Measurements from ENCODE around the gene GPD1L.
A peak's percentile ranks its signal among the peaks of the same experiment; 100 is the strongest.
"Not testable (repeated sequence)": the region's sequence is repeated elsewhere in the genome, so short reads cannot be mapped to it uniquely, and the experiment has no call there.

Gene GPD1L

DNA sequence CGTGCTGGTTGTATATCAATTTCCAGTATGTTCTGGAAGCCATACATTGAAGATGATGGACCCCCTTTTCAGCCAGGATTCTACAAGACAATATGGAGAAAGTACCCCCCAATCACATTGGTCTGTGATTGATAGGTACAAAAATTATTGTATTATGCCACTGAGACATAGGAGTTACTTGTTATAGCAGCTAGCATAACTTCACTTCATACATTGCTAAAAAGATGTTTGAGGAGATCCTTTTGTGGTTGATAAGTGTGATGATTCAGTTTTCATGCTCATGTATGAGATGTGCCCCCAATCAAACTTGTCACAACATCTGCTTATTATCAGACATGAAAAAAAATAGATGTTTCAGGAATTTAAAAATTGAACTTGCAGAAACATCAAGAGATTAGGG is 66.0 kb downstream of the GPD1L start:
- TF ChIP-seq POLR2A (IDR thresholded peaks at IDR 0.05; ENCODE audit: low read length) (no peak), GATA1 (IDR thresholded peaks at IDR 0.05; ENCODE audit: low read depth, low read length) (no peak)
- no peak for DNase-seq

DNA sequence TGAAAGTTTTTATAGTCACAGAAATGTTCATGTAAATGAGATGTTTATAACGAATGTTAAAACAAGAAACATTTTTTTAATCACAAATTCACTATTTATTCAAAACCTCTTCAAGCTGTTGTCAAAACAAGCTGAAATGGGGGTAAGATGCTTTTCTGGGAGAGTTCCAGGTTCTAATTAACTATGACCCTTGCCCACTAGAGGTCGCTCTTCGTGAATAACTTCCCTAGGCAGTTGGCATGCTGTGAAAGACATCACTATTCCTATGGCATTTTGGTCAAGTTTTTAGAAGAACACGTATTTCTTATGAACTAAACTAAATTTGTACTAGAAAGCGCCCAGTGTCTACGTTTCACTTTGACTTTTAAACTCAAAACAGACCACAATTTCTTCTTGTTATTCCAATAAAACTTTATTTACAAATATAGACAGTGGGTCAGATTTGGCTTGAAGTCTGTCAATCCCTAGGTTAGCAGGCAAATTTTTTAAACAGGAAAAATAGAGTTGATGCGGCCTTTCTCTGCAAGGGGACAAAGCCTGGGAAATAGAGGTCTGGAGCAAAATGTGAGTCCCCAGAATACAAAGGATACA is 69.3 kb downstream of the GPD1L start:
- peak; percentile 78 to 86 for DNase-seq
- TF ChIP-seq POLR2A (IDR thresholded peaks at IDR 0.05; ENCODE audit: low read length) (no peak), GATA1 (IDR thresholded peaks at IDR 0.05; ENCODE audit: low read depth, low read length) (no peak)

DNA sequence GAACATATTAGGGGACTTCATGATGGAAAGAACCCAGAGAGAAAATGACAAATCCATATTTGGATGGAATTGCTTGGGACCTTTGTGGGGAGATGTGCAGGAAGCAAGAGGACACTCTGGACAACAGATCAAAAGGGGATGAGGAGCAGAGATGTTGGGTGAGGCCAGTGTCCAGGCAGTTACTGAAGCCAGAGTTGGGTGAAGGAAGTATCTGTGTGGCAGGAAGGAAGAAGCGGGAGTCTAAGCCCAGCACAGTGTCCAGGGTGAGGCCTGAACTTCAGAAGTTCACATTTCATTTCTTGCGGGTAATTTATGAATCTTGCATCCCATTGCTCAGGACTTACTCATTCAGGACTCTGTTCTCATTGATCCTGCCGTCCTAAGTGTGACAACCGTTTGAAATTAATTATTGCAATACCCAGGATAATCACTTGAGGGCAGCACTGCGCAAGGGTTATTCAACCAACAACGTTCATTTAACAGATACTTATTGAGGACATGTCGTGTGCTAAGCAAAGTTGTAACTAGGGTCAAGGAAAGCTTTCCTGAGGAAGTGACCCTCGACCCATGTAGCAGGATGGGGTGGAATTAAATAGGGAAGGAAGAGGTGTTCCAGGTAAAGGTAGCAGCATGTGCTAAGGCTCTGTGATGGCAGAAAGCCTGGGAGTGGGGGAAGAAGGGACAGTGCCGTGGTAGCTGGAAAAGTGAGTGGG is 70.7 kb downstream of the GPD1L start:
- DNase-seq = peak; percentile 69 to 79
- TF ChIP-seq POLR2A (IDR thresholded peaks at IDR 0.05; ENCODE audit: low read length) = no peak
- no peak for TF ChIP-seq GATA1 (IDR thresholded peaks at IDR 0.05; ENCODE audit: low read depth, low read length)

DNA sequence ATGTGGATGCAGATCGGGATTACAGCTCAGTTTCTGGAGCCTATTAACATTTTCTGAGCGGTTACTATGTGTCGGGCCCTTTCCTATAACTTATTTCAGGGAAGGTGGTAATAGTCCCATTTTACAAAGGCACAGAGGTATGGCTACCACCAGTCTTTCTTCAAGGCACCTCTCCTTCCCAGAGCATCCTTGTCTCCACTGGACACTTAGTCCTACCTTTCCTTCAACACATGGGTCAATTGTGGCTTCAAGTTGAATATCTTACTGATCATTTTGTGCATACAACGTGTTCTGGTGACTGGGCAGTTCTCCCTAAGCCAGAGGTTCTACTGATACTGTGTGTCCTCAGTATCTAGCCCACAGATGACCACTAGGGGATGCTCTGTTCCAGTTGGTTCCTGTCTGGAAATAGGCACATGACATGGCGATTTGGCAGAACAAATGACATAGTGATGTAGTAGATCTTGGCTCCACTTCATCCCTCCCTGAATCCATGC is 71.3 kb downstream of the GPD1L start:
- TF ChIP-seq POLR2A (IDR thresholded peaks at IDR 0.05; ENCODE audit: low read length) (no peak), GATA1 (IDR thresholded peaks at IDR 0.05; ENCODE audit: low read depth, low read length) (no peak)
- peak; percentile 84 to 85 for DNase-seq

DNA sequence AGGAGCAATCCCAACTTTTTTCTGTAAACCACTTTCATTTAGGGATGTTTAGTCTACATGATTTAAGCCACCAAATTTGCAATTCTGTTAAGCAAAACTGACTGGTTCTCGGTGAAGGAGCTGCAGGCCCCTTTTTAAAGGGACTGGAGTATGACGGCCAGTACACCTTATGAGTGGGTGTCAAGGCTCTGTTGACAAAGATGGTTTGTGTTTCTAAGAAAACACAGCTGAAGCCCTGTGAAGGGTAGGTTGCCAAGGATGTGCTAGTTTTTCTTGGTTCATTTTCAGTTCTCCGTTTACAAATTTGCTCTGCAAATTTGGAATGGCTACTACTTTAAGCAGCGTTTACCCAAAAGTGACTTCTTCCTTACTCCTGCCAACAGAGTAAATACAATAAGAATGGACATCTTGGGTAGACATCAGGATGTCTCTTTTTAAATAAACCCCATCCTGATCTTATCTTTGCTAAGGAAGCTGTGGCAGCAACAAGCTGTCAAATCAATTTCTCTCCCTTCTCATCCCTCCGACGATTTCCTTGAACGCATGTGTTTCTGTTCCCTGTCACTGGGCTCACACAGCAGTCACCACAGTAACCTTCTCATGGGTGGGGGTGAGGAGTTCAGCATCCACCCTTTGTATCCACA is 73.8 kb downstream of the GPD1L start:
- no peak for TF ChIP-seq GATA1 (IDR thresholded peaks at IDR 0.05; ENCODE audit: low read depth, low read length)
- no peak for DNase-seq

DNA sequence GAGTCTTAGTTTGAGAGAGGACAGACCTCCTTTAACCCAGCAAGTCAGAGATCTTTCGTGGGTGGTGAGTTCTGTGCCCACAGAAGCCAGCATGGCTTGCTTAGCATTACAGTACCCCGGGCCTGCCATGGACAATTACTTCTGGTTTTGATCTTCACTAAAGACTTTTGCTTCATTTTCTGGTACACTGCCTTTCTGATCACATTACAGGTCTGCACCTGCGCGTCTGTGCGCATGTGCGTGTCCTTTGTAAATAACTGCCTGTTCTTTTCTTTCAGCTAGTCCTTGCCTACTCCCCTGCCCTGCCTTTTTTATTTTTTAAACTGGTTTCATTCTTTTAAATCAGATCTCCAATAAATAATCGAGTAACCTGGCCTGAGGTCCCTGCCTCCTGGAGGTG is 74.9 kb downstream of the GPD1L start:
- TF ChIP-seq POLR2A (IDR thresholded peaks at IDR 0.05; ENCODE audit: low read length) = no peak
- TF ChIP-seq GATA1 (IDR thresholded peaks at IDR 0.05; ENCODE audit: low read depth, low read length) = no peak
- DNase-seq = no peak

DNA sequence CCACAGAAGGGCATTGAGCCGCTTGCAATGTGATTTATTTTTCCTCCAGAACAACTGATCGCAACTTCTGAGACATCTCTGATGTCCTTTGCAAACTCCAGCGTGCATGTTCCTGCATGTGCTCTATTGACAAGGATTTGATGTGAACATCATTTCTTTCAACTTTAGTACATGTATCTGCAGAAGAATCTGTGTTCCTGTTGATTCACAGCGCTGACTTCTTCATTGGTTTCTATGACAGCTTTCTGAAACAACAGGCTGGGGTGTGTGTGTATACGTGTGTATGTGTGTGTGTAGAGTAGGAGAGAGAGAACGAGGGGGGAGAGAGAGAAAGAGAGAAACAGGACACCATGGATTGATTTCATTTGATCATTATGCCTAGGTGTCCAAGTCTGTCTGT is 75.4 kb downstream of the GPD1L start:
- no peak for TF ChIP-seq GATA1 (IDR thresholded peaks at IDR 0.05; ENCODE audit: low read depth, low read length)
- TF ChIP-seq POLR2A (IDR thresholded peaks at IDR 0.05; ENCODE audit: low read length) = no peak
- DNase-seq = no peak

DNA sequence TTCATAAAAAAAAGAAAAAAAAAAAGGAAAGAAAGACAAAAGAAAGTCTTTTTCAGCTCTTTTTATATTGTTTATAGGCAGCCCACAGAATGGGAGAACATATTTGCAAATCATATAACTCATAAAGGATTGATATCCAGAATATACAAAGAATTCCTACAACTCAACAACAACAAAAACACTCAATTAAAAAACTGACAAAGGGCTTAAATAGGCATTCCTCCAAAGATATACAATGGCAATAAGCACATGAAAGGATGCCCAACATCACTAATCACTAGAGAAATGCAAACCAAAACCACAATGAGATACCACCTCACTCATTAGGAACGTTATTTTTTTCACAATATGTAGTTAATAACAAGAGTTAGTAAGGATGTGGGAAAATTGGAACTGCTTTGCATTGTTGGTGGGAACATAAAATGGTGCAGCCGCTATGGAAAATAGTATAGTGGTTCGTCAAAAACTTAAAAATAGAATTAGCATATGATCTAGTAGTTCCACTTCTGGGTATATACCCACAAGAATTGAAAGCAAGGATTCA is 77.8 kb downstream of the GPD1L start:
- TF ChIP-seq POLR2A (IDR thresholded peaks at IDR 0.05; ENCODE audit: low read length) (no peak), GATA1 (IDR thresholded peaks at IDR 0.05; ENCODE audit: low read depth, low read length) (no peak)
- DNase-seq = no peak

DNA sequence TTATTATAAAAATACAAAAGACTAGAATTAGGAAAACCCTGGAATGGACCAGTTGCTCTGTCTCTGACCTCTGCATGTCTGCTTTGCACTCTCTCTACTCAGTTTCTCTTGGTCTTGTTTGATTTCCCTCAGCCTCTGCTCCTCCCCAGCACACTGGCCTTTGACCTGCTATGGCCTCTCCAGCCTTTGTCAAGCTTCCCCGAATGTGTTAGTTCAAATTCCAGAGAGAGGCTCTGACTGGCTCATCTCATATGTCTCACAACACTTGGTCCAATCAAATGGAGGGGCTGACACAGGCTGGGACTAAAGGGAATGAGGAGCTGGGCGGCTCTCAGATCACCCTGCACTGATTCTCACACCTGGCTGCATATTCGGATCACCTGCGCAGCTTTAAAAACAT is 79.7 kb downstream of the GPD1L start:
- no peak for TF ChIP-seq POLR2A (IDR thresholded peaks at IDR 0.05; ENCODE audit: low read length)
- no peak for TF ChIP-seq GATA1 (IDR thresholded peaks at IDR 0.05; ENCODE audit: low read depth, low read length)
- no peak for DNase-seq

DNA sequence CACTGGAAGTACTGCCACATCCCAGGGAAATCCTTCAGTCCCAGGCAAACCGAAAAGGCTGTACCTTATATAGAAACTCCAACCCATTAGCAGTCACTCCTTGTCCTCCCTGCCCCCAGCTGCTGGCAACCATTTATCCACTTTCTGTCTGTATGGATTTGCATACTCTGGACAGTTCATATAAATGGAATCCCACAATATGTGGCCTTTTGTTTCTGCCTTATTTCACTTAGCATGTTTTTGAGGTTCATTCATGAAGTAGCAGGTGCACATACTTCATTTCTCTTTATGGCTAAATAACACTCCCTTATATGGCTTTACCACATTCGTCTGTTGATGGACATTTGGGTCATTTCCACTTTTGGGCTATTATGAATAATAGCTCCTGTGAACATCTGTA is 80.5 kb downstream of the GPD1L start:
- DNase-seq = no peak

DNA sequence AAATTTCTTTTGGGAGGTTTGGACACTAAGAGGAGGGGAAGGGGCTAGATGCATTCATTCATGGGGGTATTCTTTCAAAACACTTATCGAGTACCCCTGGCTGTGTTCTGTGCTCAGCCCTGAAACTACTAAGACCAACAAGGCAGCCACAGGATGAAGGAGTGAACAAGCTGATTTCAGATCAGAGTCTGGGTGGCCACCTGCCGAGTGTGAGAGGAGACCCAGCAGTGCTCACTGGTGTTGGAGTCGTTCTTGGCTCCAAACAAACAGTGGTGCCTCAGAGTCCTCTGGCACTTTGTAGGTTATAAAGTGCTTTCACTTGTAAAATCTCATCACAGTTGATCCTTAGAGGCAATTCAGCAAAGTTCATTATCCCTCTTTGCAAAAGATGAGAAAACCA is 83.3 kb downstream of the GPD1L start:
- no peak for DNase-seq
- no peak for TF ChIP-seq GATA1 (IDR thresholded peaks at IDR 0.05; ENCODE audit: low read depth, low read length)
- TF ChIP-seq POLR2A (IDR thresholded peaks at IDR 0.05; ENCODE audit: low read length) = no peak

More for the DNA sequence above, 80.5 kb downstream of the GPD1L start:
- TF ChIP-seq GATA1 (IDR thresholded peaks at IDR 0.05; ENCODE audit: low read depth, low read length) (no peak), POLR2A (IDR thresholded peaks at IDR 0.05; ENCODE audit: low read length) (no peak)

DNA sequence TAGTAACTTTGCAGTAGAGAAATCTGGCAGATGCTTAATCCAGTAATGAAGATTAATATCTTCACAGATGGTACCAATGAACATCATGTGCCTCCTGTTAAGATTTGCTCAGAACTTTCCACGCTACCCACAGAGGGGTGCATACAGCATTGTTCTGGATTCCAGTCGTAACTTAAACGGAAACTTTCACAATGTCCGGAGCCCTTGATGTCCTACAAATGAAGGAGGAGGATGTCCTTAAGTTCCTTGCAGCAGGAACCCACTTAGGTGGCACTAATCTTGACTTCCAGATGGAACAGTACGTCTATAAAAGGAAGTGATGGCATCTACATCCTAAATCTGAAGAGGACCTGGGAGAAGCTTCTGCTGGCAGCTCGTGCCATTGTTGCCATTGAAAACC is 84.1 kb downstream of the GPD1L start:
- not testable (repeated sequence) for DNase-seq

DNA sequence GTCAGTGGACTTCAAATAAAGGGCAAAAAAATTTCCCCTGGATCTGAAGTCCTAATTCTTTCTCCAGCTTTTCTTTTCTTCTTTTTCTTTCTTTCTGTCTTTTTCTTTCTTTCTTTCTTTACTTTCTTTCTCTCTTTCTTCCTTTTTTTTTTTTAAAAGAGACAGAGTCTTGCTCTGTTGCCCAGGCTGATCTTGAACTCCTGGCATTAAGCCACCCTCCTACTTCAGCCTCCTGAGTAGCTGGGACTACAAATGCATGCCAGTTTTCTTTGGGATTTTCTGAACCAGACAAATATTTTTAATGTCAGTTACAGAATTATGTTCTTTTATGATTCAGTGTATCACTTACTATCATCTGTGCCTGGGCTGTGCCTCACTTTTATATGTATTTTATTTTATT is 86.7 kb downstream of the GPD1L start:
- no peak for DNase-seq
- no peak for TF ChIP-seq GATA1 (IDR thresholded peaks at IDR 0.05; ENCODE audit: low read depth, low read length)
- no peak for TF ChIP-seq POLR2A (IDR thresholded peaks at IDR 0.05; ENCODE audit: low read length)

DNA sequence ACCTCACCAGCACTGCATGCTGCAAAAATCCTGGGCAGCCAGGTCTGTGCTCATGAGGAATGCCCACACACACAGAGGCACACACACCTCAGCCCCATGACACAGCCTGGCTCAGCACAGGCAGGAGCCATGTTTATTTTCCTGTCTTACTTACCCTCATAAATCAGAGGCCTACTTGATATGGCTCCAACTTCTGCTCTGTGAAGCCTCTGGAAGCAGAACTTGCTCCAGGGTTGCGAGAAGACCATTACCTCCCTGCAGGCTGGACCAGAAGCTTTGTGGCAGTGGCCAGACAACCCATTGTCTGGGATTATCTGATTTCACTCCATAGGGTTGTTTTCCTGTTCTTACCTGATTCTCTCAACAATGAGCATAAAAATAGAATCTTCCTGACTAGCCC is 88.2 kb downstream of the GPD1L start:
- no peak for TF ChIP-seq GATA1 (IDR thresholded peaks at IDR 0.05; ENCODE audit: low read depth, low read length)
- no peak for TF ChIP-seq POLR2A (IDR thresholded peaks at IDR 0.05; ENCODE audit: low read length)
- DNase-seq = no peak
